ENCODE measurements around the gene ZC3H18.

Gene ZC3H18

GRCh38 chr16:88569985-88570690 lies at the start of gene ZC3H18:
Gene ZC3H18 (plus strand): TSS chr16:88570403. CDS start chr16:88577124, 6,721 bp downstream.
- peak within 1 kb of the TSS; percentile 80 for H3K4me3 ChIP-seq (replicated peaks; ENCODE audit: low read depth, low read length)
- TF ChIP-seq, protein P1, sequence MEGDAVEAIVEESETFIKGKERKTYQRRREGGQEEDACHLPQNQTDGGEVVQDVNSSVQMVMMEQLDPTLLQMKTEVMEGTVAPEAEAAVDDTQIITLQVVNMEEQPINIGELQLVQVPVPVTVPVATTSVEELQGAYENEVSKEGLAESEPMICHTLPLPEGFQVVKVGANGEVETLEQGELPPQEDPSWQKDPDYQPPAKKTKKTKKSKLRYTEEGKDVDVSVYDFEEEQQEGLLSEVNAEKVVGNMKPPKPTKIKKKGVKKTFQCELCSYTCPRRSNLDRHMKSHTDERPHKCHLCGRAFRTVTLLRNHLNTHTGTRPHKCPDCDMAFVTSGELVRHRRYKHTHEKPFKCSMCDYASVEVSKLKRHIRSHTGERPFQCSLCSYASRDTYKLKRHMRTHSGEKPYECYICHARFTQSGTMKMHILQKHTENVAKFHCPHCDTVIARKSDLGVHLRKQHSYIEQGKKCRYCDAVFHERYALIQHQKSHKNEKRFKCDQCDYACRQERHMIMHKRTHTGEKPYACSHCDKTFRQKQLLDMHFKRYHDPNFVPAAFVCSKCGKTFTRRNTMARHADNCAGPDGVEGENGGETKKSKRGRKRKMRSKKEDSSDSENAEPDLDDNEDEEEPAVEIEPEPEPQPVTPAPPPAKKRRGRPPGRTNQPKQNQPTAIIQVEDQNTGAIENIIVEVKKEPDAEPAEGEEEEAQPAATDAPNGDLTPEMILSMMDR (IDR thresholded peaks at IDR 0.05; ENCODE audit: low read length, missing control alignments), result no peak
- DNase-seq (ENCODE audit: low read depth), result peak; percentile 96

DNA sequence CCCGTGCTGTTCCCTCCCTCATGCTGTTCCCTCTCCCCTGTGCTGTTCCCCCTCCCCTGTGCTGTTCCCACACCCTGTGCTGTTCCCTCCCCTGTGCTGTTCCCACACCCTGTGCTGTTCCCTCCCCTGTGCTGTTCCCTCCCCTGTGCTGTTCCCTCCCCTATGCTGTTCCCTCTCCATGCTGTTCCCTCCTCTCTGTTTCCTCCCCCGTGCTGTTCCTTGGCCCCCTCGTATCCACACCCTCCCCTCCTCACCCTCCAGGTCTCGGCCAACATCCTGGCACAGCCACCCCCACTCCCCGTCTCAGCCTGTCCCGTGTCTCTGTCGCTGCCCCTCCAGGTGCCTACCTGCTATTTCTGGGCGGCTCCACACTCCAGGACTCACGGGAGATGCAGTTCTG lies 48.5 kb upstream of the ZC3H18 start:
- TF ChIP-seq, protein P1 (IDR thresholded peaks at IDR 0.05; ENCODE audit: low read length, missing control alignments), result no peak
- no peak overlapping the region for H3K4me3 ChIP-seq (replicated peaks; ENCODE audit: low read depth, low read length)
- no peak for DNase-seq (ENCODE audit: low read depth)

- TF ChIP-seq, protein P1 (IDR thresholded peaks at IDR 0.05; ENCODE audit: low read length, missing control alignments), result no peak
- H3K4me3 ChIP-seq (replicated peaks; ENCODE audit: low read depth, low read length), result no peak overlapping the region
- no peak for DNase-seq (ENCODE audit: low read depth)
Measured at GRCh38 chr16:88522276-88522949, 47.8 kb upstream of the ZC3H18 start.

- TF ChIP-seq, protein P1 (IDR thresholded peaks at IDR 0.05; ENCODE audit: low read length, missing control alignments), result no peak
- no peak for DNase-seq (ENCODE audit: low read depth)
- no peak overlapping the region for H3K4me3 ChIP-seq (replicated peaks; ENCODE audit: low read depth, low read length)
Measured at GRCh38 chr16:88523309-88524161, 46.7 kb upstream of the ZC3H18 start.

GRCh38 chr16:88524274-88524972 lies 45.8 kb upstream of the ZC3H18 start:
- TF ChIP-seq, protein P1 (IDR thresholded peaks at IDR 0.05; ENCODE audit: low read length, missing control alignments), result no peak
- H3K4me3 ChIP-seq (replicated peaks; ENCODE audit: low read depth, low read length), result no peak overlapping the region
- DNase-seq (ENCODE audit: low read depth), result no peak

DNA sequence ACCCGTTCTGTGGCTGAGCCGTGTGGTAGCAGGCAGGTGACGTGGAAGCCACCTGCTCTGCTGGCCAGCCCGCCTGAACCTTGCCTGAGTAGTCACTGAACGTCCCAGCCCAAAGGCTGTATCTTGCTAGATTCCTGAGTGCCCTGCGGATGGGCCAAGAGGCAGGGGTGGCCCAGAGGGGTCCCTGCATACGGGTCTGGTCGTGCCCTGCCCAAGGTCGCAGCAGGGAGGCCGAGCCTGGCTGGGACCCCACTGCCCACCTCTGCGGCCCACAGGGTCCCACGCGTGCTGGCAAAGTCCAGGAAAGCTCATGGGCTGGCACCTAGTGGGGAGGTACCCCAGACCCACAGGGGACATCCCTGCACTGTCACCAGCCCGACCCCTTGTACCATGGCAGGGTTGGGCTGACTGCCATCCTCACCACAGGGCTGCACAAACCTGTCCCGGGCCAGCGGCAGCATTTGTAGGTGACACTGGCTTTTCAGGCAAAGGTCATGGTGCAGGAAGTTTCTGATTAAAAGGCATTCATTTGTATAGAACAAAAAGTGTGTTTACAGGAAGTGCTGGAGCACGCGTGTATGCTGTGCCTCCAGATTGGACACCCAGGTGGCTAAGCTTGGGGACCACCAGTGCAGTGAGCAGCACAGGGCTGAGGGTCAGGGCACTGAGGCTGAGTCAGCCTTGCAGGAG lies 45.1 kb upstream of the ZC3H18 start:
- no peak for DNase-seq (ENCODE audit: low read depth)
- H3K4me3 ChIP-seq (replicated peaks; ENCODE audit: low read depth, low read length), result no peak overlapping the region
- TF ChIP-seq, protein P1 (IDR thresholded peaks at IDR 0.05; ENCODE audit: low read length, missing control alignments), result no peak

All from fibroblast of pulmonary artery (primary cell).